ENCODE data around the gene TMEM106B.

TMEM106B gene

GRCh38 chr7:12258074-12258473 is 47.0 kb downstream of the TMEM106B start:
- DNase-seq (ENCODE audit: low read depth, low spot score) = no peak
- H3K4me3 ChIP-seq (ENCODE audit: low read depth, low read length) = no peak overlapping the region
- no peak for TF ChIP-seq CTCF (IDR thresholded peaks at IDR 0.05; ENCODE audit: low read depth, low read length)
- in situ Hi-C loops (cut with HindIII; ENCODE audit: low sequenced_read_pairs) = no loop called here

GRCh38 chr7:12267542-12267941 is 56.4 kb downstream of the TMEM106B start:
- no peak for TF ChIP-seq CTCF (IDR thresholded peaks at IDR 0.05; ENCODE audit: low read depth, low read length)
- H3K4me3 ChIP-seq (ENCODE audit: low read depth, low read length) = no peak overlapping the region
- in situ Hi-C loops (cut with HindIII; ENCODE audit: low sequenced_read_pairs) = no loop called here
- no peak for DNase-seq (ENCODE audit: low read depth, low spot score)

- DNase-seq (ENCODE audit: low read depth, low spot score) = no peak
- no peak for TF ChIP-seq CTCF (IDR thresholded peaks at IDR 0.05; ENCODE audit: low read depth, low read length)
- in situ Hi-C loops (cut with HindIII; ENCODE audit: low sequenced_read_pairs) = no loop called here
- no peak overlapping the region for H3K4me3 ChIP-seq (ENCODE audit: low read depth, low read length)
Measured at GRCh38 chr7:12269100-12269895, 58.2 kb downstream of the TMEM106B start.

- no peak overlapping the region for H3K4me3 ChIP-seq (ENCODE audit: low read depth, low read length)
- in situ Hi-C loops (cut with HindIII; ENCODE audit: low sequenced_read_pairs) = no loop called here
- no peak for DNase-seq (ENCODE audit: low read depth, low spot score)
- no peak for TF ChIP-seq CTCF (IDR thresholded peaks at IDR 0.05; ENCODE audit: low read depth, low read length)
Measured at GRCh38 chr7:12281038-12281437, 69.9 kb downstream of the TMEM106B start.

GRCh38 chr7:12287901-12288300 is 76.8 kb downstream of the TMEM106B start:
- in situ Hi-C loops (cut with HindIII; ENCODE audit: low sequenced_read_pairs) = no loop called here
- no peak for DNase-seq (ENCODE audit: low read depth, low spot score)

GRCh38 chr7:12289996-12290395 is 78.9 kb downstream of the TMEM106B start:
- H3K4me3 ChIP-seq (ENCODE audit: low read depth, low read length) = no peak overlapping the region
- in situ Hi-C loops (cut with HindIII; ENCODE audit: low sequenced_read_pairs) = no loop called here
- no peak for TF ChIP-seq CTCF (IDR thresholded peaks at IDR 0.05; ENCODE audit: low read depth, low read length)
- DNase-seq (ENCODE audit: low read depth, low spot score) = no peak

More at GRCh38 chr7:12287901-12288300, 76.8 kb downstream of the TMEM106B start:
- no peak for TF ChIP-seq CTCF (IDR thresholded peaks at IDR 0.05; ENCODE audit: low read depth, low read length)
- H3K4me3 ChIP-seq (ENCODE audit: low read depth, low read length) = no peak overlapping the region

Data from astrocyte of the spinal cord (primary cell).